Thyroid gland (tissue), 4 donors: ENCODE data around the gene TRIM36. TPM values are rescaled to one million over a fixed set of nuclear protein-coding genes. Genes with fewer than 3 reads are reported as not detected.

ENCODE experiments used
- DNase-seq, 2 donors: peaks; one replicate each; pipeline ENCODE4 v3.0.0-alpha.2; 2019
- H3K27ac ChIP-seq, 3 donors: fragments of 200-600 bp; sonication (generic); 1 replicate in 2 of 3; 2 replicates in 1 of 3; pipeline ENCODE4 v1.5.1; 2016 to 2019; ENCODE audit warnings: mild to moderate bottlenecking in 1 of 3, moderate library complexity in 1 of 3
- H3K27me3 ChIP-seq: fragments of 200-600 bp; sonication (generic); one replicate; pipeline ENCODE4 v1.5.1; 2019
- H3K36me3 ChIP-seq, 2 donors: fragments of 200-600 bp; sonication (generic); one replicate each; pipeline ENCODE4 v1.5.1; 2016 to 2019
- H3K4me1 ChIP-seq, 2 donors: fragments of 200-600 bp; sonication (generic); one replicate each; pipeline ENCODE4 v1.5.1; 2017 to 2019
- H3K4me3 ChIP-seq, 3 donors: fragments of 200-600 bp; sonication (generic); replicated peaks in 1 of 3; 1 replicate in 2 of 3; 2 replicates in 1 of 3; pipeline ENCODE4 v1.5.1; 2016; ENCODE audit warnings: mild to moderate bottlenecking in 1 of 3
- H3K9me3 ChIP-seq: fragments of 200-600 bp; sonication (generic); one replicate; pipeline ENCODE4 v1.5.1; 2017
- POLR2A ChIP-seq, 2 donors: fragments of 450-650 bp; IDR thresholded peaks; one replicate each; pipeline ENCODE4 v1.6.1; 2017; ENCODE audit warnings: antibody characterized with exemption in 2 of 2, mild to moderate bottlenecking in 2 of 2, moderate library complexity in 1 of 2
- WGBS, 2 donors: methylation state at CpG; one replicate each; pipeline ENCODE4 v1.1.5; 2017; 5-methylcytosine and 5-hydroxymethylcytosine counted together
- intact Hi-C: fragments of 100-400 bp; cut with DNase I; formaldehyde crosslinking; loops from one replicate; pipeline ENCODE4 v1.15.1; 2023
- total RNA-seq, 4 donors: library from RNA; depleted of rRNA; stranded (reverse); fragments of >200 nt; gene quantifications; one replicate each; pipeline ENCODE4 v1.2.3, GENCODE V29; 2016
- TF ChIP-seq, protein P1 (sequence below), 6 experiments: fragments of 200-600 bp in 3 of 6; fragments of 450-650 bp in 3 of 6; sonication (generic) in 3 of 6; IDR thresholded peaks; one replicate each; pipeline ENCODE4 v1.5.1; 2016 to 2019; ENCODE audit warnings: antibody characterized with exemption in 6 of 6, mild to moderate bottlenecking in 2 of 6, inconsistent platforms in 1 of 6, moderate library complexity in 1 of 6

The TRIM36 gene
- total RNA-seq, 4 donors from 2014 or later, result 0.22 to 3.4 (median 2.1) TPM

GRCh38 chr5:115132465-115132864 lies 37.2 kb downstream of the TRIM36 start:
- H3K27me3 ChIP-seq, result no peaks in the 10 kb centered on the region
- no peaks in the 10 kb centered on the region for H3K4me1 ChIP-seq
- WGBS, 2 donors, result 46 to 72% methylated on average over 2 of the region's 2 CpGs
- H3K9me3 ChIP-seq, result no peaks in the 10 kb centered on the region
- H3K27ac ChIP-seq, result no peak overlapping the region
- TF ChIP-seq, protein P1, sequence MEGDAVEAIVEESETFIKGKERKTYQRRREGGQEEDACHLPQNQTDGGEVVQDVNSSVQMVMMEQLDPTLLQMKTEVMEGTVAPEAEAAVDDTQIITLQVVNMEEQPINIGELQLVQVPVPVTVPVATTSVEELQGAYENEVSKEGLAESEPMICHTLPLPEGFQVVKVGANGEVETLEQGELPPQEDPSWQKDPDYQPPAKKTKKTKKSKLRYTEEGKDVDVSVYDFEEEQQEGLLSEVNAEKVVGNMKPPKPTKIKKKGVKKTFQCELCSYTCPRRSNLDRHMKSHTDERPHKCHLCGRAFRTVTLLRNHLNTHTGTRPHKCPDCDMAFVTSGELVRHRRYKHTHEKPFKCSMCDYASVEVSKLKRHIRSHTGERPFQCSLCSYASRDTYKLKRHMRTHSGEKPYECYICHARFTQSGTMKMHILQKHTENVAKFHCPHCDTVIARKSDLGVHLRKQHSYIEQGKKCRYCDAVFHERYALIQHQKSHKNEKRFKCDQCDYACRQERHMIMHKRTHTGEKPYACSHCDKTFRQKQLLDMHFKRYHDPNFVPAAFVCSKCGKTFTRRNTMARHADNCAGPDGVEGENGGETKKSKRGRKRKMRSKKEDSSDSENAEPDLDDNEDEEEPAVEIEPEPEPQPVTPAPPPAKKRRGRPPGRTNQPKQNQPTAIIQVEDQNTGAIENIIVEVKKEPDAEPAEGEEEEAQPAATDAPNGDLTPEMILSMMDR (IDR thresholded peaks at IDR 0.05), result no peak
- no peak for TF ChIP-seq POLR2A (IDR thresholded peaks at IDR 0.05)
- H3K4me3 ChIP-seq, result no peak overlapping the region
- intact Hi-C loops, result no loop called here
- DNase-seq, result no peak
- no peaks in the 10 kb centered on the region for H3K36me3 ChIP-seq

DNA sequence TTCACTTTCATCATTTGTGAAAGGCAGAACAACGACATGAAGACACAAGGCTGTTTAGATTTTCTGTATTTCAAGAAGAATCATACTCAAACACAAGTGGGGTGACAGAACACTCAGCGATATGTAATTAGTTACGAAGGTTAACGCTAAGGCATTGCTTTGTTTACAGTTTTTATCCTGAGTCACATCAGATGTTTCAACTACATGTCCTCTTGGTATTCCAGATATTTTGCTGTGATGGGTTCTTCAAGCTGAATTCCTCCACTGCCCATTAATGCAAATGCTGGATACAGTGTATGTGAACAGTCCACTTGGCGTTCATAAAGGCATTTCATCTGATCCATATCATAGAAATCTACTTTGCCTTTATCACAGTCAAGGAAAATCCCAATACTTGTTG lies 43.4 kb downstream of the TRIM36 start:
- no peak for DNase-seq
- Histone ChIP-seq H3K9me3 (no peaks in the 10 kb centered on the region), H3K36me3 (no peaks in the 10 kb centered on the region), H3K27me3 (no peaks in the 10 kb centered on the region), H3K4me3 (no peak overlapping the region), H3K27ac (no peak overlapping the region), H3K4me1 (no peaks in the 10 kb centered on the region)
- intact Hi-C loops, result no loop called here
- TF ChIP-seq, protein P1 (IDR thresholded peaks at IDR 0.05), result no peak
- no peak for TF ChIP-seq POLR2A (IDR thresholded peaks at IDR 0.05)
- 82 to 90% methylated on average over 5 of the region's 5 CpGs for whole genome bisulfite sequencing, 2 donors

- 81 to 88% methylated on average over 1 of the region's 1 CpG for WGBS, 2 donors
- Histone ChIP-seq H3K36me3 (no peaks in the 10 kb centered on the region), H3K4me1 (no peaks in the 10 kb centered on the region), H3K27me3 (no peaks in the 10 kb centered on the region), H3K9me3 (no peaks in the 10 kb centered on the region), H3K4me3 (no peak overlapping the region), H3K27ac (no peak overlapping the region)
- TF ChIP-seq, protein P1 (IDR thresholded peaks at IDR 0.05), result no peak
- no peak for DNase-seq
- intact Hi-C loops, result no loop called here
These were observed 45.0 kb downstream of the TRIM36 start for GRCh38 chr5:115124741-115125140.

DNA sequence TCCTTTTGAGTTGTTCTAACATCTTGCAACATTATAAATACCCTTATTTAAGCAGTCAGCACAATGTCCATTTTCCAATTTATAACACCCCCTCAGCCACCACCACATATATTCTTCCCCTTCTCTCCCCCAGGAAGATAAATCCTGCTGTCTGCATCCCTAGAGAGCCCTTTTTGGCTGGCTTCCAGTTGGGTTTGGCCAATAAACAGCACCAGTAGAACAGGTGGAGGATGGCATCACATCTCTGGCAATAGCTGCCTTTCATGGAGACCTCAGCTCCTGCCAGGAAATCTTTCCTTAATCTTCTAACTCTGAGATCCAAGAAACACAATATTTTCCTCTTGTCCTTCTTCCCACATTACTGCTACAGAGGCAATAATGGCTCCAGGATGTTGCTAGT lies 53.7 kb downstream of the TRIM36 start:
- Histone ChIP-seq H3K36me3 (no peaks in the 10 kb centered on the region), H3K4me1 (no peaks in the 10 kb centered on the region), H3K4me3 (no peak overlapping the region), H3K27me3 (no peaks in the 10 kb centered on the region), H3K27ac (no peak overlapping the region), H3K9me3 (no peaks in the 10 kb centered on the region)
- no peak for DNase-seq
- TF ChIP-seq, protein P1 (IDR thresholded peaks at IDR 0.05), result no peak
- no peak for TF ChIP-seq POLR2A (IDR thresholded peaks at IDR 0.05)
- intact Hi-C loops, result no loop called here

DNA sequence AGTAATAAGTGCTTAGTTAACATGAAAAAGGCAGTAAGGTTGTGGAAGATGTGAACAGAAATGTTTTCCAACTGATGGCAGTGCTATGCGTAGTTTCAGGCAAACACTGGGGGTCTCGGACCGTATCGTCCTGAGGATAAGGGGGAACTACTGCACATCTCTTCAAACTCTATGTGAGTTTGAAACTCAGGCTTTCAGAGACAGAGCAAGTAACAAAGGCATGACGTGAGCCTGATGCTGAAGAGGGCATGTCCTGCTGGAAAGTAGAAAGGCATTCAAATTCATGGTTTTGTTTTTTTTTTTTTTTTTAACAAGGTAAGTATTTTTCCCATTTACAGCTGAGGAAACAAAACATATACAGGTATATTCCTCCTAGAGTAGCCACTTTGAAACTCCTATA lies 59.9 kb downstream of the TRIM36 start:
- no peaks in the 10 kb centered on the region for H3K27me3 ChIP-seq
- no peak overlapping the region for H3K27ac ChIP-seq
- H3K4me1 ChIP-seq, result no peaks in the 10 kb centered on the region
- no peak overlapping the region for H3K4me3 ChIP-seq
- intact Hi-C loops, result no loop called here
- no peak for DNase-seq
- WGBS, 2 donors, result 77 to 81% methylated on average over 5 of the region's 5 CpGs
- H3K9me3 ChIP-seq, result no peaks in the 10 kb centered on the region
- TF ChIP-seq, protein P1 (IDR thresholded peaks at IDR 0.05), result no peak
- no peak for TF ChIP-seq POLR2A (IDR thresholded peaks at IDR 0.05)
- no peaks in the 10 kb centered on the region for H3K36me3 ChIP-seq
